Choroid plexus epithelial cell (primary cell): Measurements from ENCODE around the gene DDIAS.
A peak's percentile ranks its signal among the peaks of the same experiment; 100 is the strongest.
"Not testable (repeated sequence)": the region's sequence is repeated elsewhere in the genome, so short reads cannot be mapped to it uniquely, and the experiment has no call there.

ENCODE experiments used
- DNase-seq: peaks from one replicate; pipeline ENCODE4 v3.0.0-alpha.2; 2010; ENCODE audit warnings: low read depth
- H3K4me3 ChIP-seq: 2 replicates; pipeline ENCODE4 v1.5.1; 2011; ENCODE audit warnings: low read depth, mild to moderate bottlenecking, control low read depth, low read length, moderate library complexity
- TF ChIP-seq, protein P1 (sequence below): conservative IDR thresholded peaks from 2 replicates; pipeline ENCODE4 v1.5.1; 2011; ENCODE audit warnings: low read depth, mild to moderate bottlenecking, control low read depth, inconsistent platforms, low read length, moderate library complexity

DDIAS gene, protein sequence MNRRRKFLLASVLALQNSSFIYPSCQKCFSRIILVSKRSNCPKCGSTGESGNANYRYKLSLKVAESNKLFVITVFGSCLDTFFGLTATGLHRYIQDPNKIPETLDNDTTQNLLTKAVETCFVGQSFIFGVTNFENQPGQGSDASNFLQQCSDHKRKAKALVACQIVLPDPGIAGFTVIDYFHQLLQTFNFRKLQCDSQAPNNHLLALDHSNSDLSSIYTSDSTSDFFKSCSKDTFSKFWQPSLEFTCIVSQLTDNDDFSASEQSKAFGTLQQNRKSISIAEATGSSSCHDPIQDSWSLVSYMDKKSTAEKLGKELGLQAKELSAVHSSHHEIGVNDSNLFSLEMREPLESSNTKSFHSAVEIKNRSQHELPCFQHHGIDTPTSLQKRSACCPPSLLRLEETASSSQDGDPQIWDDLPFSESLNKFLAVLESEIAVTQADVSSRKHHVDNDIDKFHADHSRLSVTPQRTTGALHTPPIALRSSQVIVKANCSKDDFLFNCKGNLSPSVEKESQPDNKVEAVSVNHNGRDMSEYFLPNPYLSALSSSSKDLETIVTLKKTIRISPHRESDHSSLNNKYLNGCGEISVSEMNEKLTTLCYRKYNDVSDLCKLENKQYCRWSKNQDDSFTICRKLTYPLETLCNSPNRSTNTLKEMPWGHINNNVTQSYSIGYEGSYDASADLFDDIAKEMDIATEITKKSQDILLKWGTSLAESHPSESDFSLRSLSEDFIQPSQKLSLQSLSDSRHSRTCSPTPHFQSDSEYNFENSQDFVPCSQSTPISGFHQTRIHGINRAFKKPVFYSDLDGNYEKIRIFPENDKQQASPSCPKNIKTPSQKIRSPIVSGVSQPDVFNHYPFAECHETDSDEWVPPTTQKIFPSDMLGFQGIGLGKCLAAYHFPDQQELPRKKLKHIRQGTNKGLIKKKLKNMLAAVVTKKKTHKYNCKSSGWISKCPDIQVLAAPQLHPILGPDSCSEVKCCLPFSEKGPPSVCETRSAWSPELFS

DNA sequence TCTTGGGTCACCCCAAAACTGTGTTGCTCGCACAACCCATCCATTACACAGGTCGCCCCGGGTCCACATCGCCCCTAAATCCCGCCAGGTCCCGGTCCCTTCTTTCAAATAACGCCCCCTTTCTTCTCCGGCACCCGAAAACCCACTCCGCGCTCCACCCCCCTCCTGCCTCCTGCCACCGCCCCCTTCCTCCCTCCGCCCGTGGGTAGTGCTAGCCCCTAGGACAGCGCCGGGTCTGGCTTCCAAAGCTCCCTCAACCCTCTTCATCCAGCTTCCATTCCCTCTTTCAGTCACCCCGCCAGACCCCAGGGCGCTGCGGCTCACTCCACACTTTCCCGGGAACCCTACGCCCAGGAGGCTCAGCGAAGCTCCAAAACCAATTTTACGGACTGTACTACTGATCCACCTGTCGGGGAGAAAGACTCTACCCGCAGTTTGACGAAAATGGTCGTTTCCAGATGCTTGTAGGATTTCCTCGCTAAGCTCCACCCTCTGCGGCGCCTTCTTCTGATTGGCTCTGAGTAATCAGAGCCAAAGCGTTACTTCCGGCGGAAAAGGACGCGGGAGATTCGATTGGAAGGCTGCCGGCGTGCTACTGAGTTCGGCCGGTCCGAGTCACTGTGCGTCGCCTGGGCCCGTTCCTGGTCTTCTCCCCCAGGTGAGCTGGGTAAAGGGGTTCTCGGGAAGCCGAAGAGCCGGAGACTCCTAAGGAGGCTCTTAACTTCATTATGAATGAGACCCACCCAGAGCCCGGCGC is at the start of gene DDIAS:
Gene DDIAS (plus strand): TSS at position 572 of the 757 bp plus-strand sequence. CDS start 13,003 bp downstream, outside the sequence.
- TF ChIP-seq, protein P1, sequence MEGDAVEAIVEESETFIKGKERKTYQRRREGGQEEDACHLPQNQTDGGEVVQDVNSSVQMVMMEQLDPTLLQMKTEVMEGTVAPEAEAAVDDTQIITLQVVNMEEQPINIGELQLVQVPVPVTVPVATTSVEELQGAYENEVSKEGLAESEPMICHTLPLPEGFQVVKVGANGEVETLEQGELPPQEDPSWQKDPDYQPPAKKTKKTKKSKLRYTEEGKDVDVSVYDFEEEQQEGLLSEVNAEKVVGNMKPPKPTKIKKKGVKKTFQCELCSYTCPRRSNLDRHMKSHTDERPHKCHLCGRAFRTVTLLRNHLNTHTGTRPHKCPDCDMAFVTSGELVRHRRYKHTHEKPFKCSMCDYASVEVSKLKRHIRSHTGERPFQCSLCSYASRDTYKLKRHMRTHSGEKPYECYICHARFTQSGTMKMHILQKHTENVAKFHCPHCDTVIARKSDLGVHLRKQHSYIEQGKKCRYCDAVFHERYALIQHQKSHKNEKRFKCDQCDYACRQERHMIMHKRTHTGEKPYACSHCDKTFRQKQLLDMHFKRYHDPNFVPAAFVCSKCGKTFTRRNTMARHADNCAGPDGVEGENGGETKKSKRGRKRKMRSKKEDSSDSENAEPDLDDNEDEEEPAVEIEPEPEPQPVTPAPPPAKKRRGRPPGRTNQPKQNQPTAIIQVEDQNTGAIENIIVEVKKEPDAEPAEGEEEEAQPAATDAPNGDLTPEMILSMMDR: no peak
- peak within 1 kb of the TSS; percentile 82 for H3K4me3 ChIP-seq
- peak; percentile 99 for DNase-seq

DNA sequence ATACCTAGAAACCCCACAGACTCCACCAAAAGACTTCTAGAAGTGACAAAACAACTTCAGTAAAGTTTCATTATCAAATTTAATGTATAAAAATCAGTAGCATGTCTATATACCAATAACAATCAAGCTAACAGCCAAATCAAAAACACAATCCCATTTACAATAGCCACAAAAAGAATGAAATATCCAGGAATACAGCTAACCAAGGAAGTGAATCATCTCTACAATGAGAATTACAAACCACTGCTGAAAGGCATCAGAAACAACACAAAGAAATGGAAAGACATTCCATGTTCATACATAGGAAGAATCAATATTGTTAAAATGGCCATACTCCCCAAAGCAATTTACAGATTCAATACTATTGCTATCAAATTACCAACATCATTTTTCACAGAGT is 47.3 kb upstream of the DDIAS start:
- H3K4me3 ChIP-seq: no peak overlapping the region
- DNase-seq: no peak
- TF ChIP-seq, protein P1: no peak

DNA sequence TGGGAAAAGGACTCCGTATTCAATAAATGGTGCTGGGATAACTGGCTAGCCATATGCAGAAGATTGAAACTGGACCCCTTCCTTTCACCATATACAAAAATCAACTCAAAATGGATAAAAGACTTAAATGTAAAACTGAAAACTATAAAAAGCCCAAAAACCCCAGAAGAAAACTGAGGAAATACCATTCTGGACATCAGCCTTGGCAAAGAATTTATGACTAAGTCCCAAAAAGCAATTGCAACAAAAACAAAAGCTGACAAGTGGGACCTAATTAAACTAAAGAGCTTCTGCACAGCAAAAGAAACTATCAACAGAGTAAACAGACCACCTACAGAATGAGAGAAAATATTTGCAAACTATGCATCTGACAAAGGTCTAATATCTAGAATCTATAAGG is 46.6 kb upstream of the DDIAS start:
- not testable (repeated sequence) for DNase-seq, H3K4me3 ChIP-seq

DNA sequence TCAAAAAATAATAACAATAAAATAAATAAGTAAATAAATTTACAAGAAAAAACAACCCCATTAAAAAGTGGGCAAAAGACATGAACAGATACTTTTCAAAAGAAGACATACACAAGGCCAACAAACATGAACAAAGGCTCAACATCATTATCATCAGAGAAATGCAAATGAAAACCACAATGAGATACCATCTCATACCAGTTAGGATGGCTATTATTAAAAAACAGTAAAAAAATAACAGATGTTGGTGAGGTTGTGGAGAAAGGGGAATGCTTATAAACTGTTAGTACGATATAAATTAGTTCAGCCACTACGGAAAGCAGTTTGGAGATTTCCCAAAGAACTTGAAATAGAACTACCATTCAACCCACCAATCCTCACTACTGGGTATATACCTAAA is 45.9 kb upstream of the DDIAS start:
- TF ChIP-seq, protein P1: no peak
- H3K4me3 ChIP-seq: no peak overlapping the region
- no peak for DNase-seq

DNA sequence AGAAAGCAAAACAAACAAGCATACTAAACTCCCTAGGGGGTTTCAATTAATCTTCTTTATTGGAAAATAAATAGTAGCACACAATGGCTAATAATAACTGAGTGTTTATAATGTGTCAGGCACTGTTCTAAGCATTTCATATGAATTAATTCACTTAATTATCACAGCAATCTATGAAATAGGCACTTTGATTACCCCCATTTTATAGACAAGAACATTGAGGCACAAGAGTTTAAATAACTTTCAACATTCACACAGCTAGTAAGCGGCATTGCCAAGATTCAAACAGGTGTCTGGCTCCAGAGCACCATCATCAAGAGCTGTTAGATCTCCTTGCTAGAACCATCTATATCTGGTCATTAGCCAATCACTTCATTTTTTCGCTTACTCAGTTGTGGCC is 44.4 kb upstream of the DDIAS start:
- DNase-seq: no peak
- no peak overlapping the region for H3K4me3 ChIP-seq
- TF ChIP-seq, protein P1: no peak

DNA sequence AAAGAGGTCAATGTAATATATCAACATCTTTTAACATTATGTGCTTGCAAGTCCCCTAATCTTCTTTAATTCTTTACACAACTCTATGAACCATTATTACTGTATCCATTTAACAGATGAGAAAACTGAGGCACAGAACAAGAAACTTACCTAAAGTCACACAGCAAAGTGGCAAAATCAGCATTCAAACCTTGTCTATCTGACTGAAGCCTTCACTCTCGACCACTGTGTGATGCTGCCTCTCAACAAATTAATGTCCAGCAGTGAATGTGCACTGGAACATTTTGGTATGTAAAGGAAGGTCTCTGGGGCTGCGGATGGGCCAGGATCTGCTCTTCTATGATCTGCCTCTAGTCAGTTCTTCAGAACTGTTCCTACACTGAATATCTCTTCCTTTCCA is 43.4 kb upstream of the DDIAS start:
- TF ChIP-seq, protein P1: no peak
- H3K4me3 ChIP-seq: no peak overlapping the region
- DNase-seq: no peak
